Measurements from ENCODE around the gene SORD.

The SORD gene

DNA sequence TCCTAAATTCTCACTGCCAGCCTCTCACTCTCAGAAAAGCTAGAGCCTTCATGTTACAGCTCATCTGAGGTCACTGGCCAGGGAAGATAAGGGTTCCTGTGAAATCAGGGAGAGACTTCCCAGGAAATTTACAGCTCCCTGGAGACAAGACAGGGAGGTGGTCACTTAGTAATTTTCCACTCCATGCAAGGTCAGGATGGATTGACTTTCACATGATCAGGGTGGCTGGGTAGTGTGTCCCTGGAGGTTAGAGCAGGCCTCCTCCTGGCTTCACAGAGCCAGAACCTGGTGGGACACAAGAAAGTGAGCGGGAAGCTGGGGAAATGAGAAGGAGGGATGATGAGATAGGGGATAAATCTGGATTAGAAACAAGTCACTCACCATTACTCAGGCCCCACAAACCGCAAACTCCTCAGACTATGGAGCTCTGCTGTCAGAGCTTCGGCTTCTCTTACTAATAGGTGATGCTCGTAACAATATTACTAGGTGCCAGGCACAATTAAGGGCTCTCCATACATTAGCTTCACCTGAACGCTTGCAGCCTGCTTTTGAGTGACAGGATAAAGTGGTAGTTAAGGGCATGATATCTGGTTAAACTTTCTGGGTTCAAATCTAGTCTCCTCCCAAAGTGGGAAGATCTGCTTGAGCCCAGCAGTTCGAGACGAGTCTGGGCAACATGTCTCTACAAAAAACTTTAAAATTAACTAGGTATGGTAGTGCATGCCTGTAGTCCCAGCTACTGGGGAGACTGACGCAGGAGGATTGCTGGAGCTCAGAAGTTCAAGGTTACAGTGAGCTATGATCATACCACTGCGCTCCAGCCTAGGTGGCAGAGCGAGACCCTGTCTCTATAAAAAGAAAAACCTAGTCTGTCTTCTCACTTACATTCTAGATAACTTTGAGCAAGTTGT, 66.1 kb downstream of the SORD start:
- H3K36me3 ChIP-seq (ENCODE audit: low read depth): no peaks in the 10 kb centered on the region
- no peak overlapping the region for H3K4me3 ChIP-seq (ENCODE audit: severe bottlenecking)
- DNase-seq (ENCODE audit: low spot score) (no peak), ATAC-seq (ENCODE audit: low read depth) (no peak)
- TF ChIP-seq CTCF (IDR thresholded peaks at IDR 0.05; ENCODE audit: poor library complexity, severe bottlenecking): no peak
- H3K9me3 ChIP-seq (ENCODE audit: severe bottlenecking): no peaks in the 10 kb centered on the region
- H3K27ac ChIP-seq (ENCODE audit: poor library complexity, severe bottlenecking): no peak overlapping the region
- H3K27me3 ChIP-seq (ENCODE audit: insufficient read depth, poor library complexity, severe bottlenecking): peaks cover 14% of the 10 kb centered on the region
- H3K4me1 ChIP-seq (ENCODE audit: insufficient read depth, poor library complexity, severe bottlenecking): no peaks in the 10 kb centered on the region

DNA sequence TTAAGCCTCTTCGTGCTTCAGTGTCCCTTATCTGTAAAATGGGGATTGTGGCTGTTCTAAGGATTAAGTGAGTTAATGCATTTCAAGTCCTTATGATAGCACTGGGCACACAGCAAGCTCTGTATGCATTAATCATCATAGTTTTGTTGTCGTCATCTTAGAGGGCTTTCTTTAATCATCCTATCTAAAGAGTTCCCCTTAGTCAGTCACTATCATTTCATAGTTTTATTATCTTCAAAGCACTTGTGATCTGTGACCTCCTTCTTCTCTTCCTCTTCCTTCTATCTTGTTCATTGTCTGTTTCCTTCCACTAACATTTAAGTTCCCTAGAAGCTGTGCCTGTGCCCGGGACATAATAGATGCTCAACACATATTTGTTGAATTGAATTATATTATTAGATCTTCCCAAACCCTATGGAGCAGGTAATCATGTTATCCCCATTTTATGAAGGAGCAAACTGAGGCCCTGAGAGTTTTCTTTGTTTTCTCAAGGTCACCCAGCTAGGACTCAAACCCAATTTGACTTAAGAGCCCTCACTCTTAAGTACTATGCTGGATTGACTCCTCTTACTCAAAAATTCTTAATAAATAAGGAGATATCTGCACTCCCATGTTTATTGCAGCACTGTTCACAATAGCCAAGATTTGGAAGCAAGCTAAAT, 66.8 kb downstream of the SORD start:
- Histone ChIP-seq H3K27ac (ENCODE audit: poor library complexity, severe bottlenecking) (no peak overlapping the region), H3K9me3 (ENCODE audit: severe bottlenecking) (no peaks in the 10 kb centered on the region), H3K4me1 (ENCODE audit: insufficient read depth, poor library complexity, severe bottlenecking) (no peaks in the 10 kb centered on the region), H3K36me3 (ENCODE audit: low read depth) (no peaks in the 10 kb centered on the region), H3K4me3 (ENCODE audit: severe bottlenecking) (no peak overlapping the region), H3K27me3 (ENCODE audit: insufficient read depth, poor library complexity, severe bottlenecking) (peaks cover 14% of the 10 kb centered on the region)
- no peak for TF ChIP-seq CTCF (IDR thresholded peaks at IDR 0.05; ENCODE audit: poor library complexity, severe bottlenecking)
- DNase-seq (ENCODE audit: low spot score): no peak
- ATAC-seq (ENCODE audit: low read depth): no peak

DNA sequence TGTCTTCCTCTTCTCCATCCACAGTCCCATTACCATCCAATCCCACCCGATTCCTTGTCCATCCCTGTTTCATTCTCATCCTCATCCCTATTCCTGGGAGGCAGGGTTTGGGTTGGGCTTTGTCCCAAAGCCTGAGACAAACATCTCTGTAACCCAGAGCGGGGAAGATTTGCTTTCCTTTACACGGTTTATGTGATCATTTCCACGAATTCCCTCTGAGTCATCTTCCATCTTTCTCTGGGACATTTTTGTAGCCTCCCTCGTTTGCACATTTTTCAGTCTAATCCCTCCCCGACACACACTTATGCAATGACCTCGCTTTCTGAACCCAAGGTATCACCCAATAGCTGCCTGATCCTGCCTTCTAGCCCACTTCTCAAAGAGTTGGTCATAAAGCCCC, 68.2 kb downstream of the SORD start:
- ATAC-seq (ENCODE audit: low read depth) (peak; percentile 35), DNase-seq (ENCODE audit: low spot score) (no peak)
- Histone ChIP-seq H3K4me3 (ENCODE audit: severe bottlenecking) (no peak overlapping the region), H3K4me1 (ENCODE audit: insufficient read depth, poor library complexity, severe bottlenecking) (no peaks in the 10 kb centered on the region), H3K27me3 (ENCODE audit: insufficient read depth, poor library complexity, severe bottlenecking) (peaks cover 7% of the 10 kb centered on the region), H3K27ac (ENCODE audit: poor library complexity, severe bottlenecking) (no peak overlapping the region), H3K9me3 (ENCODE audit: severe bottlenecking) (no peaks in the 10 kb centered on the region), H3K36me3 (ENCODE audit: low read depth) (no peaks in the 10 kb centered on the region)
- TF ChIP-seq CTCF (IDR thresholded peaks at IDR 0.05; ENCODE audit: poor library complexity, severe bottlenecking): no peak

DNA sequence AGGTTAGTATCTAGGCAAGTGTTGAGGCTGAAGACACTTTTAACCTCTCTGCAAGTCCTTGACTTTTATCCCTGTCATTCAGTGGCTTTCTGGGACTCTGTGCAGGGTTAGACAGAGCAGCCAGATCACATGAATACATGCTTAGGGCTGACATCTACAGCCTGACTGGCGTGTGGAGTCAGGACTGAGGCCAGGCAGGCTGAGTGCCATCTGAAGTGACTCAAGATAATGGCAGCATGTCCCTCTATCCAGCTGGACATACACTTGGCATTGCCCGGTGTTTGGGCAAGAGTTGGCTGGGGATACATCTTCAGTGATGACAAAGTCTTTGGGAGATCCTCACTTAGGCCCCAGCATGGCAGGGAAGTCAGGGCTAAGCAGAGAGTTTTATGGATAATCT, 68.6 kb downstream of the SORD start:
- ATAC-seq (ENCODE audit: low read depth): peak; percentile 4; the same call in 1 of the 3 replicates
- Histone ChIP-seq H3K27ac (ENCODE audit: poor library complexity, severe bottlenecking) (no peak overlapping the region), H3K4me3 (ENCODE audit: severe bottlenecking) (no peak overlapping the region), H3K36me3 (ENCODE audit: low read depth) (no peaks in the 10 kb centered on the region), H3K4me1 (ENCODE audit: insufficient read depth, poor library complexity, severe bottlenecking) (no peaks in the 10 kb centered on the region), H3K27me3 (ENCODE audit: insufficient read depth, poor library complexity, severe bottlenecking) (peaks cover 7% of the 10 kb centered on the region), H3K9me3 (ENCODE audit: severe bottlenecking) (no peaks in the 10 kb centered on the region)
- peak; percentile 28 for DNase-seq (ENCODE audit: low spot score)
- no peak for TF ChIP-seq CTCF (IDR thresholded peaks at IDR 0.05; ENCODE audit: poor library complexity, severe bottlenecking)

Measured in RWPE2 (cell line).